GM12872 (cell line): ENCODE results near the gene ACOXL.

Experiments
- CTCF ChIP-seq: IDR thresholded peaks from 3 replicates; pipeline ENCODE4 v1.5.1; 2011; ENCODE audit warnings: low read depth, mild to moderate bottlenecking, low read length, moderate library complexity; ENCODE audit not compliant: insufficient read depth

ACOXL gene

GRCh38 chr2:110873056-110873502 lies 140.7 kb downstream of the ACOXL start:
- TF ChIP-seq CTCF = no peak

- TF ChIP-seq CTCF = no peak
Observed at GRCh38 chr2:110873597-110874452, 141.5 kb downstream of the ACOXL start.

GRCh38 chr2:110874453-110875383 lies 142.3 kb downstream of the ACOXL start:
- no peak for TF ChIP-seq CTCF

- TF ChIP-seq CTCF = no peak
Observed at GRCh38 chr2:110875384-110875725, 143.0 kb downstream of the ACOXL start.

- peak; percentile 18; the same call in 1 of the 3 replicates for TF ChIP-seq CTCF
Observed at GRCh38 chr2:110876167-110876999, 144.0 kb downstream of the ACOXL start.

- no peak for TF ChIP-seq CTCF
Observed at GRCh38 chr2:110877031-110877827, 144.9 kb downstream of the ACOXL start.
